ENCODE data around the gene CAMK4.

DNA sequence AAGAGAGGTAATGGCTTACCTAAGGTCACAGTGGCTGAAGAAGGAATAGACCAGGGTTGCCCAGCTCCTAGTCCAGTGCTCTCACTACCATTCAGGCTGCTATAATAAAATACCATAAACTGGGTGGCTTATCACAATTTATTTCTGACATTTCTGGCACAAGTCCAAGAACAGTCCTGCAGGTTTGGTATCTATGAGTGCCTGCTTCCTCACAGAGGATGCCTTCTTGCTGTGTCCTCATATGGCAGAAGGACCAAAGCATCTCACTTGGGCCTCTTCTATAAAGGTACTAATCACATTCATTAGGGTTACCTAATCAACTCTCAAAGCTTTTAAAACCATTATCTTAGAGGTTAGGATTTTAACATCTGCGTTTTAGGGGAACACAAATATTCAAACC is 271.0 kb downstream of the CAMK4 start:
- TF ChIP-seq, protein P1, sequence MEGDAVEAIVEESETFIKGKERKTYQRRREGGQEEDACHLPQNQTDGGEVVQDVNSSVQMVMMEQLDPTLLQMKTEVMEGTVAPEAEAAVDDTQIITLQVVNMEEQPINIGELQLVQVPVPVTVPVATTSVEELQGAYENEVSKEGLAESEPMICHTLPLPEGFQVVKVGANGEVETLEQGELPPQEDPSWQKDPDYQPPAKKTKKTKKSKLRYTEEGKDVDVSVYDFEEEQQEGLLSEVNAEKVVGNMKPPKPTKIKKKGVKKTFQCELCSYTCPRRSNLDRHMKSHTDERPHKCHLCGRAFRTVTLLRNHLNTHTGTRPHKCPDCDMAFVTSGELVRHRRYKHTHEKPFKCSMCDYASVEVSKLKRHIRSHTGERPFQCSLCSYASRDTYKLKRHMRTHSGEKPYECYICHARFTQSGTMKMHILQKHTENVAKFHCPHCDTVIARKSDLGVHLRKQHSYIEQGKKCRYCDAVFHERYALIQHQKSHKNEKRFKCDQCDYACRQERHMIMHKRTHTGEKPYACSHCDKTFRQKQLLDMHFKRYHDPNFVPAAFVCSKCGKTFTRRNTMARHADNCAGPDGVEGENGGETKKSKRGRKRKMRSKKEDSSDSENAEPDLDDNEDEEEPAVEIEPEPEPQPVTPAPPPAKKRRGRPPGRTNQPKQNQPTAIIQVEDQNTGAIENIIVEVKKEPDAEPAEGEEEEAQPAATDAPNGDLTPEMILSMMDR (IDR thresholded peaks at IDR 0.05) = no peak
- TF ChIP-seq EZH2 (IDR thresholded peaks at IDR 0.05) = no peak
